Activated CD8-positive, alpha-beta T cell treated with anti-CD3 and anti-CD28 coated beads for 36 hours (primary cell): ENCODE results near the gene SIRT1. TPM values are rescaled to one million over a fixed set of nuclear protein-coding genes. Genes with fewer than 3 reads are reported as not detected.

Source experiments
- ATAC-seq: fragments of 200-7000 bp; cut with Tn5 transposase; one replicate; pipeline ENCODE4 v1.10.0; 2021; ENCODE audit warnings: mild to moderate bottlenecking, moderate library complexity
- CTCF ChIA-PET: fragments of 350-600 bp; sonication (Branson Sonifier 250); formaldehyde crosslinking; loops from one replicate; lab custom pipeline; 2021; ENCODE audit warnings: antibody characterized with exemption; lab: Charles Lee
- POLR2A ChIA-PET: fragments of 350-600 bp; sonication (Branson Sonifier 250); formaldehyde crosslinking; loops from one replicate; lab custom pipeline; 2021; ENCODE audit warnings: antibody characterized with exemption; lab: Charles Lee
- DNase-seq: peaks from one replicate; pipeline ENCODE4 v3.0.0-alpha.2; 2020
- H3K27ac Mint-ChIP-seq: one replicate; pipeline ENCODE4 v1.8.0; 2021; ENCODE audit warnings: mild to moderate bottlenecking, mixed read lengths
- H3K27me3 Mint-ChIP-seq: one replicate; pipeline ENCODE4 v1.8.0; 2021; ENCODE audit warnings: mixed read lengths
- H3K36me3 Mint-ChIP-seq: one replicate; pipeline ENCODE4 v1.8.0; 2021; ENCODE audit warnings: low read depth, mixed read lengths
- H3K4me1 Mint-ChIP-seq: one replicate; pipeline ENCODE4 v1.8.0; 2021; ENCODE audit warnings: low read depth, mixed read lengths
- H3K4me3 Mint-ChIP-seq: one replicate; pipeline ENCODE4 v1.8.0; 2021; ENCODE audit warnings: mild to moderate bottlenecking, moderate library complexity, mixed read lengths
- H3K9me3 Mint-ChIP-seq: one replicate; pipeline ENCODE4 v1.8.0; 2021; ENCODE audit warnings: mixed read lengths
- CTCF ChIP-seq: fragments of 200-600 bp; IDR thresholded peaks from one replicate; pipeline ENCODE4 v1.8.0; 2022; ENCODE audit warnings: antibody characterized with exemption, mild to moderate bottlenecking
- intact Hi-C: fragments of 100-400 bp; cut with micrococcal nuclease; formaldehyde crosslinking; loops from one replicate; pipeline ENCODE4 v1.10.0; 2022
- total RNA-seq, 2 experiments: library from RNA; stranded (reverse); gene quantifications; one replicate each; pipeline ENCODE4 v1.2.3, GENCODE V29; 2021

The SIRT1 gene
- total RNA-seq, 2 experiments from 2014 or later, result 27.5 to 29.8 TPM

- TF ChIP-seq CTCF, result no peak
- Mint-ChIP-seq H3K9me3 (no peaks in the 10 kb centered on the region), H3K27me3 (no peaks in the 10 kb centered on the region), H3K4me1 (peaks cover 3% of the 10 kb centered on the region), H3K36me3 (no peaks in the 10 kb centered on the region), H3K4me3 (no peak overlapping the region), H3K27ac (no peak overlapping the region)
- DNase-seq (no peak), ATAC-seq (no peak)
- intact Hi-C loops, result loop anchor here (10.0 kb wide), 1 partner anchor 446 kb away; no protein-coding TSS in a partner anchor
- POLR2A ChIA-PET, result no interaction called here
- CTCF ChIA-PET, result interaction anchor here (0.6 to 1.8 kb wide), 3 partner anchors 14 to 298 kb away, joined by 3 to 5 read pairs (median 4); partner anchors contain the start of gene SIRT1
Measured at GRCh38 chr10:67858971-67859370, 25.5 kb upstream of the SIRT1 start.

- Mint-ChIP-seq H3K9me3 (no peaks in the 10 kb centered on the region), H3K4me3 (no peak overlapping the region), H3K27ac (no peak overlapping the region), H3K27me3 (no peaks in the 10 kb centered on the region), H3K36me3 (no peaks in the 10 kb centered on the region), H3K4me1 (no peaks in the 10 kb centered on the region)
- CTCF ChIA-PET, result interaction anchor here (0.9 to 1.2 kb wide), 3 partner anchors 73 to 295 kb away, joined by 3 to 5 read pairs (median 5); no protein-coding TSS in a partner anchor
- no peak for DNase-seq
- TF ChIP-seq CTCF, result no peak
- POLR2A ChIA-PET, result interaction anchor here (0.6 kb wide), 1 partner anchor 15 kb away, joined by 5 read pairs; no protein-coding TSS in a partner anchor
- no peak for ATAC-seq
- intact Hi-C loops, result no loop called here
Measured at GRCh38 chr10:67861750-67862432, 22.6 kb upstream of the SIRT1 start.

- ChIA-PET POLR2A (no interaction called here), CTCF (interaction anchor here (0.6 to 2.3 kb wide), 3 partner anchors 71 to 293 kb away, joined by 3 to 6 read pairs (median 3); no protein-coding TSS in a partner anchor)
- Mint-ChIP-seq H3K9me3 (no peaks in the 10 kb centered on the region), H3K4me1 (no peaks in the 10 kb centered on the region), H3K27me3 (no peaks in the 10 kb centered on the region), H3K36me3 (no peaks in the 10 kb centered on the region), H3K4me3 (no peak overlapping the region), H3K27ac (no peak overlapping the region)
- no peak for TF ChIP-seq CTCF
- intact Hi-C loops, result no loop called here
- ATAC-seq (no peak), DNase-seq (no peak)
Measured at GRCh38 chr10:67863094-67863493, 21.4 kb upstream of the SIRT1 start.

- no peaks in the 10 kb centered on the region for H3K4me1 Mint-ChIP-seq
- intact Hi-C loops, result no loop called here
- CTCF ChIA-PET, result interaction anchor here (1.1 to 5.4 kb wide), 6 partner anchors 9 to 437 kb away, joined by 3 to 35 read pairs (median 5); no protein-coding TSS in a partner anchor
- POLR2A ChIA-PET, result no interaction called here
- no peak for ATAC-seq
- TF ChIP-seq CTCF, result no peak
- DNase-seq, result no peak
- no peak overlapping the region for H3K4me3 Mint-ChIP-seq
- no peaks in the 10 kb centered on the region for H3K9me3 Mint-ChIP-seq
- H3K27ac Mint-ChIP-seq, result no peak overlapping the region
- no peaks in the 10 kb centered on the region for H3K27me3 Mint-ChIP-seq
- H3K36me3 Mint-ChIP-seq, result no peaks in the 10 kb centered on the region
Measured at GRCh38 chr10:67864607-67865371, 19.7 kb upstream of the SIRT1 start.
